K562 (cell line): ENCODE measurements around the gene CARMIL3. TPM values are rescaled to one million over a fixed set of nuclear protein-coding genes. Genes with fewer than 3 reads are reported as not detected.
A peak's percentile ranks its signal among the peaks of the same experiment; 100 is the strongest.

Source experiments
- ARHGAP35 ChIP-seq: fragments of 450-650 bp; IDR thresholded peaks from 2 replicates; pipeline ENCODE4 v1.6.1; 2018; ENCODE audit not compliant: partially characterized antibody
- HDAC8 ChIP-seq: fragments of 450-650 bp; IDR thresholded peaks from 2 replicates; pipeline ENCODE4 v1.6.1; 2016; ENCODE audit warnings: mild to moderate bottlenecking, missing genetic modification characterization, moderate library complexity, missing compliant biosample characterization
- HMGN3 ChIP-seq: IDR thresholded peaks from 2 replicates; pipeline ENCODE4 v1.6.1; 2011; ENCODE audit warnings: borderline replicate concordance, low read depth, mild to moderate bottlenecking, mixed read lengths, low read length; ENCODE audit not compliant: insufficient read length; ENCODE audit errors: extremely low read depth
- KAT2B ChIP-seq: IDR thresholded peaks from one replicate; pipeline ENCODE4 v1.6.1; 2012; ENCODE audit warnings: low read depth, mild to moderate bottlenecking, control low read depth, inconsistent platforms, low read length, moderate library complexity
- MCM7 ChIP-seq, 2 experiments: fragments of 450-650 bp; IDR thresholded peaks; 2 replicates each; pipeline ENCODE4 v1.6.1; 2016 to 2018
- MITF ChIP-seq: IDR thresholded peaks from 2 replicates; pipeline ENCODE4 v1.6.1; 2014; ENCODE audit warnings: antibody characterized with exemption
- PRDM10 ChIP-seq: fragments of 450-650 bp; IDR thresholded peaks from 2 replicates; pipeline ENCODE4 v1.6.1; 2018; ENCODE audit not compliant: partially characterized antibody
- RBBP5 ChIP-seq: fragments of 200-600 bp; sonication (generic); IDR thresholded peaks from 2 replicates; pipeline ENCODE4 v1.6.1; 2012; ENCODE audit warnings: borderline replicate concordance, mild to moderate bottlenecking, low read length, control low read depth, inconsistent platforms; ENCODE audit not compliant: insufficient read depth, poor library complexity, severe bottlenecking
- RBFOX2 ChIP-seq: fragments of 200-400 bp; formaldehyde crosslinking; IDR thresholded peaks from 2 replicates; pipeline ENCODE4 v1.6.1; 2017; ENCODE audit warnings: low read depth, mild to moderate bottlenecking, low read length, moderate library complexity
- XRCC4 ChIP-seq: IDR thresholded peaks from one replicate; pipeline ENCODE4 v1.6.1; 2011; ENCODE audit not compliant: insufficient read depth, insufficient read length; ENCODE audit errors: extremely low read depth
- ZC3H11A ChIP-seq: IDR thresholded peaks from 2 replicates; pipeline ENCODE4 v1.6.1; 2012; ENCODE audit warnings: low read depth, low read length, improper control_type of control experiment
- ZC3H4 ChIP-seq: sonication (generic); formaldehyde crosslinking; IDR thresholded peaks from 2 replicates; pipeline ENCODE4 v1.9.0; 2021; ENCODE audit warnings: missing genetic modification reagents, borderline replicate concordance
- ZNF318 ChIP-seq, 2 experiments: fragments of 450-650 bp; IDR thresholded peaks; 2 replicates each; pipeline ENCODE4 v1.6.1; 2016; ENCODE audit warnings: mild to moderate bottlenecking in 2 of 2, borderline replicate concordance in 1 of 2, low read depth in 1 of 2, moderate library complexity in 1 of 2
- polyA plus RNA-seq, 8 experiments: library from polyadenylated mRNA; depleted of rRNA in 4 of 8; stranded (reverse) in 5 of 8; unstranded in 3 of 8; fragments of >200 nt; fragmentation: Nextera tagmentation in 2 of 8; fragmentation: Illumina TruSeq in 1 of 8; extraction: Ambion mirVana in 2 of 8; extraction: Trizol in 1 of 8; gene quantifications; 2 replicates each; pipeline versions ENCODE4 v1.2.1 to v1.2.3, GENCODE V29; 2011 to 2014; ENCODE audit warnings: inconsistent platforms in 1 of 8, missing spikeins in 1 of 8
- total RNA-seq, 7 experiments: library from RNA; depleted of rRNA in 6 of 7; stranded (reverse); fragments of >200 nt in 6 of 7; fragmentation: Illumina TruSeq in 2 of 7; extraction: Trizol in 2 of 7; gene quantifications; 2 replicates each; pipeline versions ENCODE4 v1.2.1 to v1.2.3, GENCODE V29; 2011 to 2021; ENCODE audit warnings: low replicate concordance in 1 of 7

The CARMIL3 gene
- total and polyA plus RNA-seq, 9 of the 15 experiments (the other 6 are each of a cell fraction or from before 2014, with no cell fraction given): 0.01 to 0.11 (median 0.05) TPM; not detected in 5

GRCh38 chr14:24093207-24093900, 41.5 kb downstream of the CARMIL3 start (continued):
- TF ChIP-seq XRCC4: no peak
- no peak for TF ChIP-seq KAT2B
- TF ChIP-seq ARHGAP35: no peak
- no peak for TF ChIP-seq MITF
- TF ChIP-seq MCM7 (IDR thresholded peaks at IDR 0.05): no peak
- no peak for TF ChIP-seq RBBP5
- TF ChIP-seq HDAC8 (tag): no peak
- no peak for TF ChIP-seq HMGN3
- no peak for TF ChIP-seq ZC3H4 (CRISPR knock-in tag)
- no peak for TF ChIP-seq RBFOX2
- TF ChIP-seq ZC3H11A: no peak
- no peak for TF ChIP-seq ZNF318 (IDR thresholded peaks at IDR 0.05; ENCODE audit: borderline replicate concordance in 1 of 2, low read depth in 1 of 2)
- TF ChIP-seq PRDM10: peak; percentile 69
